Measurements from ENCODE around the gene MIDN. TPM values are rescaled to one million over a fixed set of nuclear protein-coding genes. Genes with fewer than 3 reads are reported as not detected.

The MIDN gene
- total and polyA plus RNA-seq, 4 donors = 39.7 to 185 (median 58.7) TPM

DNA sequence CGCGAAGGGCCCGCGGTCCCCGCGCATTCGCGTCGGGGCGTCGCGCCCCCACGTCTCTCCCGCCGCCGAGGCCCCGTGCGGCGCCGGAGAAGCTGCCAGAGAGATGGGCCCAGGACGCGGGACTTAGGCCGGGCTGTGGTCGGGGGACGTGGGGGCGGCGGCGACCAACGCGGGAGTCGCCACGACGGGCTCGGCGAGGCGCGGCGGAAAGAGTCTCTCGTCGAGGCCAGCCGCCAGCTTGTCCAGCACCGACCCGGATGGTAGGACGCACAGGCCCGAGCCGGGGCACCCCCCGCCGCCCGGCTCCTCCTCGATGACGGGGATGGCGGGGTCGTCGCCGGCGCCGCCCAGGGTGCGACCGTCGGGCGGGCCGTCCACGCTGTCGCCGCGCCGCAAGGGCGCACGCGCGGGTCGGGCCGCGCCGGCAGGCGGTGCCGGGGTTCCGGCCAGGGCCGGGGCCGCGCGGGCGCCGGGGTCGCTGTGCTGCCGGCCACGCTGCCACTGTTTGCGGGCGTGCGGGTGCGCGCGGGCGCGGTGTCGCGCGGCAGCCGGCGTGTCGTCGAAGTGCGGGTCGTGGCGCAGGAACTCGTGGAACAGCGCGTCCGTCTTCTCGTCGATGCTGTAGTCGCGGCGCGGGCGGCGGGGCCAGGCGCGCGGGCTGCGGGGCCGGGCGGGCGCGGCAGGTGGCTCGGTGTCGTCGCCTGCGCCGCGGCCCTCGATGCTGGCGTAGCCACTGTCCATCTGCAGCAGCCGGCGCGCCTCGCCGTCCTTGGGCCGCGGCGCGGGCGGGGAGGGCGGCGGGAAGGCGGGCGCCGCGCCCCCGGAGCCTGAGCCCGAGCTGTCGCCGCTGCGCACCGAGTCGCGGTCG lies 19.1 kb upstream of the MIDN start:
- DNase-seq = no peak
- no peak for ATAC-seq (ENCODE audit: insufficient read depth, low FRiP score)
- Histone ChIP-seq H3K4me3 (no peak overlapping the region), H3K4me1 (ENCODE audit: control insufficient read depth in 5 of 5, insufficient read depth in 5 of 5, low read length in 5 of 5) (peaks cover 0 to 13% (median 6%) of the 10 kb centered on the region in 5 donors), H3K36me3 (ENCODE audit: control insufficient read depth in 4 of 4, insufficient read depth in 4 of 4, low read length in 4 of 4) (peaks cover 0 to 39% (median 2%) of the 10 kb centered on the region in 4 donors), H3K9ac (ENCODE audit: insufficient read depth in 1 of 2, low read length in 2 of 2) (no peak overlapping the region), H3K27ac (ENCODE audit: low read depth in 1 of 2, low read length in 1 of 2) (no peak overlapping the region), H3K27me3 (ENCODE audit: control insufficient read depth in 3 of 3, insufficient read depth in 3 of 3, low read length in 2 of 3) (no peaks in the 10 kb centered on the region), H3K9me3 (ENCODE audit: control insufficient read depth in 4 of 4, insufficient read depth in 3 of 4, low read length in 3 of 4) (no peaks in the 10 kb centered on the region)
- TF ChIP-seq CTCF (IDR thresholded peaks at IDR 0.05; ENCODE audit: control extremely low read depth, extremely low read depth) = no peak
- WGBS, 2 donors = 95 to 98% methylated on average over 138 to 158 of the region's 158 CpGs

DNA sequence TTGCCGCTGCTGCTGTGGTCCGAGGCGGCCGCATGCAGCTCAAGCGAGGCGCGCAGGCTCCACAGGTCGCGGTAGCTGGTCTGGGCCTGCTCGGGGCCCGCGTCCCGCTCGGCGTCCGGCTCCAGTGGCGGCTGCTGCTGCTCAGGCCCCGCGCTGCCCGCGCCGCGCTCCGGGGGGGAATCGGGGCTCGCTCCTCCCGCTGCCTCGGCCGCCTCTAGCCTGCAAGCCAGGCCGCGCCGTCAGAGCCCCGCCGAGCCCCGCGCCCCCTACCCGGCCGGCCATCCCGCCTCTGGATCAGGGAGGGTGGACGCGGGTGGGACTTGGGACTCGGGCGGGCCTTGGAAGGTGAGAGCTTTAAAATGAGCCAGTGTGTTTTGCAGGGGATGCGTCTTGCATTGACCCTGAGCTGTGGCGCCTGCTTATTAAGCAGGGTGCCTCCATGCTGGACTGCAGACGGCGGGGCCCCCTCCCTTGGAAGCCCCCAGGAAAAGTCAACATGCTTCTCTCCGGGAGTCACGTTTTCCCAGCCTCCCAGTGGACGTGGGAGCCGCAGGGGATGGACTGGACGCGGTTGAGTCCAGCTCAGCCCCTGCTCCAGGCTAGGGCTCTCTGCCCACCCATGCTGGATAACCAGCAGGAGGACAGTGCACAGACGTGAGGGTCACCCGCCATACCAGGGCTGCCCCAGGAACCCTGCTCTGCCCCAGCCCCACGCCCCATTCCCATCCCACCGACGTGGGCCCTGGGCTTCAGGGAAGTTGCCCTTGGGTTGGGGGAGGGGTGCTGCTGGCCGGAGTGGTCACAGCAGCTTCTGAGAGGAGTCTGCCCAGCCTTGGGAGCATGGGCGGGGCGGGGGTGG lies 18.2 kb upstream of the MIDN start:
- no peak for TF ChIP-seq CTCF (IDR thresholded peaks at IDR 0.05; ENCODE audit: control extremely low read depth, extremely low read depth)
- Histone ChIP-seq H3K9me3 (ENCODE audit: control insufficient read depth in 4 of 4, insufficient read depth in 3 of 4, low read length in 3 of 4) (no peaks in the 10 kb centered on the region), H3K27me3 (ENCODE audit: control insufficient read depth in 3 of 3, insufficient read depth in 3 of 3, low read length in 2 of 3) (no peaks in the 10 kb centered on the region), H3K9ac (ENCODE audit: insufficient read depth in 1 of 2, low read length in 2 of 2) (no peak overlapping the region), H3K36me3 (ENCODE audit: control insufficient read depth in 4 of 4, insufficient read depth in 4 of 4, low read length in 4 of 4) (peaks cover 0 to 32% (median 0%) of the 10 kb centered on the region in 4 donors), H3K4me1 (ENCODE audit: control insufficient read depth in 5 of 5, insufficient read depth in 5 of 5, low read length in 5 of 5) (peaks cover 0 to 13% (median 6%) of the 10 kb centered on the region in 5 donors), H3K4me3 (no peak overlapping the region), H3K27ac (ENCODE audit: low read depth in 1 of 2, low read length in 1 of 2) (no peak overlapping the region)
- 88% methylated on average over 57 to 61 of the region's 61 CpGs for WGBS, 2 donors
- ATAC-seq (ENCODE audit: insufficient read depth, low FRiP score) (no peak), DNase-seq (peak in 1 of 3 donors; percentile 19)

DNA sequence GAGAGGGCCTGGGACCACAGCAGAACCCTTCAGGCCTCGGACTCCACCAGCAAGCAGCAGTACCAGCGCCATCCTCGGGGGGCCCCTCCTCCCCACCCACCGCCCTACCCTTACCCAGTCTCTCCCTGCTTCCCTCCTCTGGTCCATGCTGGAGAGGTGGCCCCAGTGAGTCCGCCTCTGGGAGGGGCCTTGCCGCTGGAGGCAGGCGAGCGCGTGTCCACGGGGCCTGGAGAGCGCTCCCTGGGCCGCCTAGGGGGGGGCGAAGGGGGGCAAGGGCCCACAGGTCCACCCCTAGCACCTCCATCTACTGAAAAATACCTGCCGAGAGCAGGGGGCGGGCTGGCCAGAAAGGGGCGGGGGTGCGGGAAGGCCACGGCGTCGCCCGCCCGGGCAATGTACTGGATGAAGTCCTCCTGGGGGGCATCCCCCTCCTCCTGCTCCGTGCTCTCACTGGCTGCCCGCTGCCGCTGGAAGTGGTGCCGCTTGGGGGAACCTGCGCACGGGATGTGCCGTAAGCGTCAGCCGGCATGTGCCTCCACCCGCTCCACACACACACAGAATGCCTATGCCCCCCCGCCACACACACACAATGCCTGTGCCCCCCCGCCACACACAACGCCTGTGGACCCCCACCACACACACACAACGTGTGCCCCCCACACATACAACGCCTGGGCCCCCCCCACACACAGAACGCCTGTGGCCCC lies 17.4 kb upstream of the MIDN start:
- TF ChIP-seq CTCF (IDR thresholded peaks at IDR 0.05; ENCODE audit: control extremely low read depth, extremely low read depth) = no peak
- peaks cover 0 to 13% (median 6%) of the 10 kb centered on the region in 5 donors for H3K4me1 ChIP-seq (ENCODE audit: control insufficient read depth in 5 of 5, insufficient read depth in 5 of 5, low read length in 5 of 5)
- no peak for ATAC-seq (ENCODE audit: insufficient read depth, low FRiP score)
- WGBS, 2 donors = 76 to 77% methylated on average over 34 to 38 of the region's 38 CpGs
- no peak overlapping the region for H3K4me3 ChIP-seq
- no peak overlapping the region for H3K27ac ChIP-seq (ENCODE audit: low read depth in 1 of 2, low read length in 1 of 2)
- H3K27me3 ChIP-seq (ENCODE audit: control insufficient read depth in 3 of 3, insufficient read depth in 3 of 3, low read length in 2 of 3) = no peaks in the 10 kb centered on the region
- peak in 1 of 3 donors; percentile 12 for DNase-seq
- no peaks in the 10 kb centered on the region for H3K9me3 ChIP-seq (ENCODE audit: control insufficient read depth in 4 of 4, insufficient read depth in 3 of 4, low read length in 3 of 4)
- H3K36me3 ChIP-seq (ENCODE audit: control insufficient read depth in 4 of 4, insufficient read depth in 4 of 4, low read length in 4 of 4) = peaks cover 0 to 26% (median 0%) of the 10 kb centered on the region in 4 donors
- no peak overlapping the region for H3K9ac ChIP-seq (ENCODE audit: insufficient read depth in 1 of 2, low read length in 2 of 2)
